Lower leg skin (tissue), 3 donors: ENCODE measurements around the gene MACF1.

Experiments
- CTCF ChIP-seq, 3 donors: fragments of 450-650 bp; IDR thresholded peaks; one replicate each; pipeline ENCODE4 v1.5.1; 2016; ENCODE audit warnings: antibody characterized with exemption in 3 of 3, mild to moderate bottlenecking in 3 of 3, moderate library complexity in 2 of 3
- POLR2A ChIP-seq, 2 donors: fragments of 450-650 bp; IDR thresholded peaks; one replicate each; pipeline ENCODE4 v1.6.1; 2016 to 2017; ENCODE audit warnings: antibody characterized with exemption in 2 of 2, mild to moderate bottlenecking in 1 of 2, moderate library complexity in 1 of 2

GRCh38 chr1:39381839-39382238 lies 177.3 kb downstream of the MACF1 start:
- TF ChIP-seq CTCF (IDR thresholded peaks at IDR 0.05): no peak
- no peak for TF ChIP-seq POLR2A (IDR thresholded peaks at IDR 0.05)
